ENCODE results near the gene SYT12. TPM values are rescaled to one million over a fixed set of nuclear protein-coding genes. Genes with fewer than 3 reads are reported as not detected.
A peak's percentile ranks its signal among the peaks of the same experiment; 100 is the strongest.

SYT12 gene
- total RNA-seq, 2 donors from 2014 or later: 0.05 TPM; not detected in 1

DNA sequence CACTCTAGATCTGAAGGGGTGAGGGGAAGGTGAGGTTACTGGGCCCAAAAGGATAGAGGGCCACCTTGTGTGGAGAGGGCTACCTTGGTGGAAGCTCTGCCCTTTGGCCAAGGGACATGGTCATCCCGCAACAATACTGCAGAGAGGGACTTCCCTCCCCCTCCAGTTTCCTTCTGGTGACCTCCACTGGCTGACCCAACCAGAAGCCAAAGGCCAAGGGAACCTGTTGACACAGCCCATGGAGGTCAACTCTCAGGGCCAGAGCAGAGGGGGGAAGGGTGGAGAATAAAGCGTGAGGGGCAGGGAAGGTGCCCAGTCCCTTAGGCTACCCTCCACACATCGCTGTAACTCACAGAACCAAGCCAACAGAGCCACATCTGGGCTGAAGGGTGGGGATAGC is 18.7 kb downstream of the SYT12 start:
- DNase-seq (ENCODE audit: low spot score in 2 of 2): no peak
- Mint-ChIP-seq H3K9me3 (no peaks in the 10 kb centered on the region), H3K36me3 (no peaks in the 10 kb centered on the region), H3K27ac (no peak overlapping the region)
- no peak for ATAC-seq

DNA sequence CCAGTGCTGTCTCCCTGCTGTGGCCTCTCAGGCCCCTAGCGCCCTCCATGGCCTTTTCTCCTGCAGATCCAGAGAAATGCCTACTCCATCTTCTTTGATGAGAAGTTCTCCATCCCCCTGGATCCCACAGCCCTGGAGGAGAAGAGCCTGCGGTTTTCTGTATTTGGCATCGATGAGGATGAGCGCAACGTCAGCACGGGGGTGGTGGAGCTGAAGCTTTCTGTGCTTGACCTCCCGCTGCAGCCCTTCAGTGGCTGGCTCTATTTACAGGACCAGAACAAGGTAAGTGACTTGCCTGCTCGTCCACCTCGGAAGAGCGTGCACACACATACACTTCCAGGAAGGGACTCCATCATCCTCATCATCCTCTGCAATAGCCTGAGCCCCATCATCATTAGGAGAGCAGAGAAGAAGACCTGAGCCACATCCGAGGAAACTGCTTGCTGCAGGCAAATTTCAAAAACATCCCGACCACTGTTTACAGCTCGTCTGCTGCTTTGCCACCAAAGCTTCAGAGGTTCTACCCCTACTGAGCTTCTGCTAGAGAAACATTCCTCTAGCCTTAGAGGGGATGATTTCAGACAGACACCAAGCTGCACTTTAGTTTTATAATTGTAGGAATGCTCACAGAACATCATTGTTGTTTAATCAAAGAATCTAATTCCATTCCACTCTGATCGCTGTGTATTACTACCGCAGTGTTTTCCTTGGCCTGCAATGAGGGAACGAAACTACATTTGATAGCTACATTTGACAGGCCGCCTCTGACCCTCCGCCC is 20.8 kb downstream of the SYT12 start:
- ATAC-seq (no peak), DNase-seq (ENCODE audit: low spot score in 2 of 2) (no peak)
- no peak overlapping the region for H3K27ac Mint-ChIP-seq
- H3K36me3 Mint-ChIP-seq: no peaks in the 10 kb centered on the region
- no peaks in the 10 kb centered on the region for H3K9me3 Mint-ChIP-seq

DNA sequence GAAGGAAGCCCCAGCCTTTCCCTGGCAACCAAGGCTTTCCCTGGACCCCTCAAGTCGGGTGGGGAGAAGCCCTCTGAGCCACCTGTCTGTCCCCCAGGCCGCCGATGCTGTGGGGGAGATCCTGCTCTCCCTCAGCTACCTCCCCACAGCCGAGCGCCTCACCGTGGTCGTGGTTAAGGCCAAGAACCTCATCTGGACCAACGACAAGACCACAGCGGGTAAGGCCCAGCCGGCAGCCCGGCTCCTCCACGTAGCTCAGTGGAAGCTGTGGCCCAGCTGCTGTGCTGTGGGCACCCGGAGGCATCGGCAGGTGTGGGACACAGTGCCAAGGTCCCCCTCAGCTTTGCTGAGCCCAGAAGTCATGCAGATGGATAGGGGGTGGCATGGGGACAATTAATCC is 21.6 kb downstream of the SYT12 start:
- H3K27ac Mint-ChIP-seq: no peak overlapping the region
- ATAC-seq: no peak
- DNase-seq (ENCODE audit: low spot score in 2 of 2): no peak
- no peaks in the 10 kb centered on the region for H3K36me3 Mint-ChIP-seq
- H3K9me3 Mint-ChIP-seq: no peaks in the 10 kb centered on the region

DNA sequence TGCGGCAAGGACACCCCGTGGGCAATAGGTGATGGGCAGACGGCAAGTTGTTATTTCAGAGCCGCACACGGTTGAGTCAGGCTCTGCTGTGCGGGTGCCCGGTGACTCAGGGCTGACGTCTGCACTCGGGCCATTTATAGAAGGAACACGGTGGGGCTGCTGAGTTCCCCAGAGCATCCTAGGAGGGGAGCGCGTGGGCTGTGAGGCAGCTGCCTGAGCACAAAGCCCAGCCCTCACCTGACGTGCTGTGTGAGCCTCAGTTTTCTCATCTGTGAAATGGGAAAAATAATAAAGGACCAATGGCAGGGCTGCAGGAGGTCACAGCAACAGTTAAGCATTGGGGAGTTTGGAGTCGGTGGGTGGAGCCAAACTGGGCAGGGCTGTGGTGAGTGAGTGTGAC is 22.4 kb downstream of the SYT12 start:
- DNase-seq (ENCODE audit: low spot score in 2 of 2) (no peak), ATAC-seq (no peak)
- H3K36me3 Mint-ChIP-seq: no peaks in the 10 kb centered on the region
- no peaks in the 10 kb centered on the region for H3K9me3 Mint-ChIP-seq
- no peak overlapping the region for H3K27ac Mint-ChIP-seq

DNA sequence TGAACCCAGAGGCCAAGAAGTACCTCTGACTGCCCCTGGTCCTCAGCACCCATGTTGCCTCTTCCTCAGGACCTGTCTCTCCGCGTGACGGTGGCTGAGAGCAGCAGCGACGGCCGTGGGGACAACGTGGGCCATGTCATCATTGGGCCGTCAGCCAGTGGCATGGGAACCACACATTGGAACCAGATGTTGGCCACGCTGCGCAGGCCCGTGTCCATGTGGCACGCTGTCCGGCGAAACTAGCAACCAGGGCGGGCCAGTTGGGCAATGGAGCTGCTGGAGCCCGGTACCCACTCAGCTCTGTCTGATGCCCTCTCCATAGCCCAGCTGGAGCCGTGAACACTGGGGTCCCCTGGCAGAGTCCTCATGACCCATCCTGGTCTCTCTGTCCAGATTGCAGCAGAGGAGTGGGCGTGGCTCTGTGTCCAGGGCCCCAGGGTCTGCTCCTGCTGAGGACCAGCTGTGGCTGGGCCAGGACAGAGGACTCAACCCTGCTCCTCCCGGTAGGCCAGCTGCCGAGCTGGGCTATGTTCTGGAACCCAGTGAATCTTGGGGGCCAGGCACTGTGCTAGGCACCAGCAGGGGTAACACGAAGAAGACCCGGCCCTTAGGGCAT is 25.7 kb downstream of the SYT12 start:
- ATAC-seq: no peak
- no peaks in the 10 kb centered on the region for H3K9me3 Mint-ChIP-seq
- no peaks in the 10 kb centered on the region for H3K36me3 Mint-ChIP-seq
- no peak for DNase-seq (ENCODE audit: low spot score in 2 of 2)
- no peak overlapping the region for H3K27ac Mint-ChIP-seq

DNA sequence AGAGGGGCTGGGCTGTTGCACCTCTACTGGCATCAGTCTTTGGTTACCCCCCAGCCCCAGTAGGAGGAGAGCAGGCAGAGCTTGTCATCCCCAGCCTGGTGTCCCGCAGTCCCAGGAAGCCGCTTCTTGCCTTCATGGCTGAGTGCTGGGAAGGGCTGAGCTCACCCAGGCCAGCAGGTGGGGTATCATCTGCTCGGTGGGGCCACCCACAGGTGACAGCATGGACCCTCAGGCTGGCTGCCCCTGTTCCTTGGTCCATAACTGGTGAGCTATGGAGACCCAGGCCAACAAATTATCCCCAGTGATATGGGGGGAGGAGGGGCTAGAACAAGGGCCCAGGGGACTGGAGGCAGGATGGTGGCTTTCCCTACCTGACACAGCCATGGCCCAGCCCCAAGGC is 27.2 kb downstream of the SYT12 start:
- ATAC-seq: no peak

DNA sequence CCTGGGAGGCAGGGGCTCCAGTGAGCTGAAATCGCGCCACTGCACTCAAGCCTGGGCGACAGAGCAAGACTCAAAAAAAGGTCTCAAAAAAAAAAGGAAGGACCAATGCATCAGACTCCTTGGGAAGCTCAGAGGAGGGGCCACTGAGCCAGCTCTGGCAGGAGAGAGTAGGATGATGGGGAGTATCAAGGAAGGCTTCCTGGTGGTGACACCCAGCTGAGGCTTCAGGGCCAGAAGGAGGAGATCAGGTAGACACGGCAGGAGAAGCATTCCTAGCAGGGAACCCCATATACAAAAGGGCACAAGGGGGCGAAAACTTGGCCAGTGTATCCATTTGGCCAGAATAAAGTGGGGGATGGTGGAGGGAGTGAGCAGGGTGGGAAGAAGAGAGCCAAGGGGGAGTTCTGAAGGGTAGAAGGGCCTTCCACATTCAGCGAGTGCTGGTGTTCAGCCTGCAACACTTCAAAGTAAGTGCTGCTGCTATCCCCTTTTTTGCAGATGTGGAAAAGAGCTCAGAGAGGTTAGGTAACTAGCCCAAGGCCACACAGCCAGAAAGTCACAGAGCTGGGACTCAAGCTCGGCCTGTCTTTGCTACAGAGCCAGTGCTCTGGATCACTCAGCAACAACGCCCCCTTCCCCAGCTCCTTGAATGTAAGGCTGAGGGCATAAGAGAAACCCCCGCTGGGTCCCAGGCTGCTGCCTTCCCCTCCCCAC is 28.4 kb downstream of the SYT12 start:
- no peak for DNase-seq (ENCODE audit: low spot score in 2 of 2)
- H3K27ac Mint-ChIP-seq: peak overlapping the region in 1 of 2 donors; percentile 2
- no peaks in the 10 kb centered on the region for H3K36me3 Mint-ChIP-seq
- ATAC-seq: no peak
- no peaks in the 10 kb centered on the region for H3K9me3 Mint-ChIP-seq

More for the DNA sequence above, 27.2 kb downstream of the SYT12 start:
- no peak for DNase-seq (ENCODE audit: low spot score in 2 of 2)
- Mint-ChIP-seq H3K36me3 (no peaks in the 10 kb centered on the region), H3K9me3 (no peaks in the 10 kb centered on the region), H3K27ac (no peak overlapping the region)

DNA sequence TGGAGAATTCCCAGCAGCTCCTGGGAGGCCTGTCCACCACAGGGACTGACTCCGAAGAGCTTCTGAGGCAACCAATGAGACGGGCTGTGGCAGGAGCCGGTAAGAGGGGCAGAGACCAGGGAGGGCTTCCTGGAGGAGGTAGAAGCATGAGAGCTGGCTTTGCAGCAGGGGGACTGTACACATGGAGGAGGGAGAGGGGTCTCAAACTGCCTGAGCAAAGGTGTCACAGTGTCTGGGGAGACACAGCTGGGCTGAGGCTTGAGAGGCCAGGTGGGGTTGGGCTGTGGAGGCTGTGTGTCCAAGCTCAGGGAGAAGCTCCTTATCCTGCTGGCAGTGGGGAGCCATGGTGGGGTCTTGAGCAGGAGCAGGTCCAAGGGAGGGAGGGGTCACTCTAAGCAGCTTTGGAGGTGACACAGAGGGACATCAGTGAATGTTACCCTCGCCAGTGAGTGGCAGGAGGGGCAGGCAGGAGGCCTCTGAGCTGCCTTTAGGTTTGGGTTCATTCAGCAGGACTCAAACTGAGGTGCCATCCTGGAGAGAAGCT is 29.1 kb downstream of the SYT12 start:
- Mint-ChIP-seq H3K27ac (peak overlapping the region in 1 of 2 donors; percentile 41), H3K9me3 (no peaks in the 10 kb centered on the region), H3K36me3 (no peaks in the 10 kb centered on the region)
- no peak for ATAC-seq
- no peak for DNase-seq (ENCODE audit: low spot score in 2 of 2)

DNA sequence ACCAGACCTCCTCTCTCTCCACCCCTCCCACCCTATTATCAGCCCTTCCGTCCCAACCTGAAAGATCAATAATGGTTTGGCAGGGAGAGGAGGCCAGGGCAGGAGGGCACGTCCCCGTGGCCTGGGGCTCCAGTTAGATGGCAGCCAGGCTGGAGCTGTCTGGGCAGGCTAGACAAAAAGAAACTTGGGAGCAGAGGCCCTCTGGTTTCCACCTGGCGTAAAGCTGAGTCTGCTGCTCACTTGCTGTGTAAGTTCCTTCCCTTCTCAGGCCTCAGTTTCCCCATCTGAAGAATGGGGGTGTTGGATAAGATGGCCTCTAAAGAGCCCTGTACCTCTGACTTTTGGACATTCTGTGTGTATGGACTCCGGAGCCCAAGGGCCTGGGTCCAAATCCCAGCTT is 30.0 kb downstream of the SYT12 start:
- H3K27ac Mint-ChIP-seq: no peak overlapping the region
- H3K36me3 Mint-ChIP-seq: no peaks in the 10 kb centered on the region
- DNase-seq (ENCODE audit: low spot score in 2 of 2): no peak
- no peaks in the 10 kb centered on the region for H3K9me3 Mint-ChIP-seq
- no peak for ATAC-seq

DNA sequence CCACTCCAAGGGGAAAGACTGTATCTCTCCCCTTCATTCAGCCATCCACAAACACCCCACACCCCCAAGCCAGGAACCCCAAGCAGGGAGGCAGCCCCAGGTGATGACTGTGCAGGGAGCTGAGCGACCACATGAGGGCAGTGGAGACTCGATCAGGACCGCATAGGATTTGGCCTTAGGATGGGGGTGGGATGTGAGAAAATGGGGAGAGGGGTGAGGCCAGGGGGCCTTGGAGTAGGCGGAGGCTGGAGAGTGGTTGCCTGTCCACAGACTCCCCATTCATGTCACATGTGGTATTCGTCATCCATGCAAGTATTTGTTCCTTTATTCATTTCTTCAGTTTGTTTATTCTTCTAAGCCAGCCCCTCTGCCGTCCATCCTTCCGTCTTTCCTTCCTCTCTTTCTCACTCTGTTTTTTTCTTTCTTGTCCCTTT is 31.0 kb downstream of the SYT12 start:
- no peaks in the 10 kb centered on the region for H3K36me3 Mint-ChIP-seq
- no peak overlapping the region for H3K27ac Mint-ChIP-seq
- DNase-seq (ENCODE audit: low spot score in 2 of 2): peak in 1 of 2 donors; percentile 61
- peak; percentile 64 to 79 for ATAC-seq
- H3K9me3 Mint-ChIP-seq: no peaks in the 10 kb centered on the region

DNA sequence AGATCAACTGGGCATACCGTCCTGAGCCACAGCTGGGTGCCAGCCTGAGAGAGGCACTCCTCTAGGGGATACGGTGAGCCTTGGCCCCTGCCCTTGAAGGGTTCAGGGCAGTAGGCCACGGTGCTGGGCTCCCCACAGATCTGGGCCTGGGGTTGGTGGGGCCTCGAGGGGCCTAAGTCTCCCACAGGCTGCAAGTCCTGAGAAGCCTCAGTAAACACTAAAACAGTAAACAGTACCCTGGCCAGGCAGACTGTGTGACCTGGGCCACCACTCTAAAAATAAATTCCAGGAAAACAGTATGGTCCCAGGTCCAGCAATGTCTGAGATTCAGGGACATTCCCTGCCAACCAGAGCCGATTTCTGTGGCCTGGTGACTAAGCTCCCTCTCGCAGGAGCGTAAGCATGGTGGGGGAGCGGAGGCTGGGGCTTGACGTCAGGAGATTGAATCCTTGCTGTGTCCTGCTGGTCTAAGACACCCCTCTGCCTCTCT is 31.5 kb downstream of the SYT12 start:
- Mint-ChIP-seq H3K9me3 (no peaks in the 10 kb centered on the region), H3K36me3 (no peaks in the 10 kb centered on the region), H3K27ac (no peak overlapping the region)
- ATAC-seq: peak; percentile 11 to 25
- DNase-seq (ENCODE audit: low spot score in 2 of 2): no peak

DNA sequence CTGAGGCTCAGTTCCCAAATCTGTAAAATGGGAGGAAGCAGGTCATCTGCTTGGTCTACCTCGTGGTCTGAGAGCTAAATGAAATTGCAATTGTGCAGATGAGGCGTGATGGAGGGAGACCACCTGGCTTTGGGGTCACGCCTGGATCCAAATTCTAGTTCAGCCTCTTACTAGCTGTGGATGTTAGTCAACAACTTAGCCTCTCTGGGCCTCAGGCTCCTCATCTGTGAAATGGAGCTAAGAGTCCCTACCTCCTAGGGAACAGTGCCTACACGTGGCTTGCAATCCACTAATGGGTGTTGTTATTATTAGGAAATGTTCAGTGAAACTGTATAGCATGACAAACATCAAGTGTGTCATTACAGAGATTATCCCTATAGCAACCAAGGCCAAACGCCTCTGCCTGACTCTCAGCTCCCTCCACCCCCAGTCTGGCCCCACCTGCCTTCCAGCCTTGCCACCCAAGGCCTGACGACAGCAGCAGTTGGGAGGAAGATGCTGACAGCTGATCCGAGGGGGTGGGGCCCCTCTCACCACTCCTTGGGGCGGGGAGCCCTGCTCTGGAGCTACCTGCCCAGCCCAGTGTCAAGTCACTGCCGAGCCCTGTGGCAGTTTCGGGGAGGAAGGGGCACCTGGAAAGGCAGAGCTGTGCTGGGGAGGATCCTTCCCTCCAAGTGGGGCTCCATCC is 32.0 kb downstream of the SYT12 start:
- Mint-ChIP-seq H3K36me3 (no peaks in the 10 kb centered on the region), H3K27ac (no peak overlapping the region), H3K9me3 (no peaks in the 10 kb centered on the region)
- ATAC-seq (peak; percentile 15 to 45), DNase-seq (ENCODE audit: low spot score in 2 of 2) (no peak)

DNA sequence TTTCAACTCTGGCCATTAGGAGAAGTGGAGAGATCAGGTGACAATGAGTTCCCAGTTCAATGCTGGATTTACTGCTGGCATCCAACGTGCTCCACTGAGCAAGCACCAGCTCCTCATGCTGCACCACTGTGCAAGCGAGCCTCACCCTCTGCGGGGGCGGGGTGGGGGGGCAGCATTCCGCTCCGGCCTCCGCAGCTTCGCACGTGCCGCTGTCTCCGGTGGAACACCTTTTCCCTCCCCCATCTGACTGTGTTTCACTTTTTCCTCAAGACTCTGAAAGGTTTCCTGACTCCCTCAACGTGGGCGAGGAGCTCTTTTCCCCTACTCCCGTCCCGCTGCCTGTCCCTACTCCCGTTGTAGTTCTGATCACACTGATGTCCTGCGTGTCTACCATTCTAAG is 32.9 kb downstream of the SYT12 start:
- DNase-seq (ENCODE audit: low spot score in 2 of 2) (no peak), ATAC-seq (no peak)
- Mint-ChIP-seq H3K9me3 (no peaks in the 10 kb centered on the region), H3K27ac (peak overlapping the region in 1 of 2 donors; percentile 50), H3K36me3 (no peaks in the 10 kb centered on the region)

DNA sequence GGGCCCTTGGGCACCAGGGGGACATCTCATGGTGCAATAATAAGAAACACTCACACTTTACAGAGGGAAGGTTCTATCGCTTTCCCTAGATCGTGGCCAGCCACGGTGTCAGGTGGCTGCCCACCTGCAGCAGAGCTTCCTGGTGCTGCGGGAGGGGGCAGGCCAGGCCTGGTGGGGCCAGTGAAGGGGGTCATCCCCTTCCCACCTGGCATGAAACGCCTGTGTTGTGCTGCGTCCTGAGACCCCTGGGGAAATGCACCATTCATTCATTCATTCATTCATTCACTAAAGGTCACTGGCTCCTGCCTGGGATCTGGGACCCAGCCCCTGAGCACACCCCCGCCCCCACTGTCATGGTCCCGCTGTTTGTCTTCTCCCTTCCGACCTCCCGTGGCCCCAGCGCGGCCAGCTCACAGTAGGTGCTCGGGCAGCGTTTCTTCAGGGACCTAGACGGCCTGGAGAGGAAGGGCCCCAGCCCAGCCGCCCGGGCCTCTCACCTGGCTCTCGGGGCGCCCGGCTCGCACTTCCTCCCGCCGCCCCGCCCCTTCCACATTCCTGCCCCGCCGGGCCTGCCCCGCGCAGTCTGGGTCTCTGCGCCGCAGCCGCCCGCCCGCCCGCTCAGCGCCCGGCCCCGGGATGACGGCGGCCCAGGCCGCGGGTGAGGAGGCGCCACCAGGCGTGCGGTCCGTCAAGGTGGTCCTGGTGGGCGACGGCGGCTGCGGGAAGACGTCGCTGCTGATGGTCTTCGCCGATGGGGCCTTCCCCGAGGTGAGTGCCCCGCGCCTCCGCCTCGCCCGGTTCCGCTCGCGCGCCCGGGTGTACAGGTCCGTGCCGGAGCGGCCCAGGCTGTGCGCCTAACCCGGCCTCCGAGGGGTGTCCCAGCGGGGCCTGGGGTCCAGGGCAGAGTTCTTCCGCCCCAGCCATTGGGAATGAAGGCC is 33.6 kb downstream of the SYT12 start, which contains the start of gene RHOD:
TSS of gene RHOD (plus strand) at position 581 of the 938 bp plus-strand sequence. CDS start at position 637, 56 bp downstream.
- DNase-seq (ENCODE audit: low spot score in 2 of 2): peak; percentile 35 to 64
- Mint-ChIP-seq H3K9me3 (no peaks in the 10 kb centered on the region), H3K27ac (peak within 1 kb of the TSS in 1 of 2 donors; percentile 50), H3K36me3 (no peaks in the 10 kb centered on the region)
- ATAC-seq: peak; percentile 64 to 86

DNA sequence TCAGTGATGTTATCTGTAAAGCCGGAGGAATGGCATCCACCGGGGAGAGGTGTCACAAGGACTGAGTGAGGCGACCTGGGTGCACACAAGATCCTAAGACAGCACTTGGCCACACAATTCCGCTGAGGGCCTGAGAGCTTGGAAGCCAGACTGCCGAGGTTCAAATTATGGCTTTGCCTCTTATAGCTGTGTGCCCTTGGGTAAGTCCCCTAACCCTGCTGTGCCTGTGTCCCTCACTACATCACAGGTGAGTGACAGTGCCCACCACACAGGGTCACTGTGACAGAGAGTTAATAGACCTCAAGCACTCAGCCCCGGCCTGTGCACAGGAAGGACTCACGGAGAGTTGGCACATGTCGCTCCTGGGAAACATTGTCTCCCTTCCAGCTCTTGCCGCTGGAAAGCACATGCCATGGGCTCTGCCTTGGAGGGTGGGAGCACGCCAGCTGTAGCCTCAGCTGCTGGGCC is 34.3 kb downstream of the SYT12 start:
- no peaks in the 10 kb centered on the region for H3K36me3 Mint-ChIP-seq
- H3K27ac Mint-ChIP-seq: no peak overlapping the region
- H3K9me3 Mint-ChIP-seq: no peaks in the 10 kb centered on the region
- no peak for DNase-seq (ENCODE audit: low spot score in 2 of 2)
- no peak for ATAC-seq

All from activated naive CD4-positive, alpha-beta T cell treated with anti-CD3 and anti-CD28 coated beads, Interleukin-2, amount 50 U/mL, for 72 hours (primary cell).